H1 (cell line): Measurements from ENCODE around the gene CCDC8. TPM values are rescaled to one million over a fixed set of nuclear protein-coding genes. Genes with fewer than 3 reads are reported as not detected.

Source experiments
- CTCF ChIA-PET: fragments of 300-600 bp; sonication (Branson Sonifier 250); formaldehyde crosslinking; loops from one replicate; lab custom pipeline; 2021; ENCODE audit not compliant: partially characterized antibody; lab: Charles Lee
- POLR2A ChIA-PET: fragments of 300-600 bp; sonication (Branson Sonifier 250); formaldehyde crosslinking; loops from one replicate; lab custom pipeline; 2021; ENCODE audit warnings: inconsistent platforms; ENCODE audit not compliant: partially characterized antibody; lab: Charles Lee
- DNase-seq, 2 experiments: peaks; one replicate each; pipeline versions ENCODE4 v3.0.0 to v3.0.0-alpha.2; 2010 to 2022; ENCODE audit warnings: low spot score in 2 of 2, low read depth in 1 of 2, mixed read lengths in 1 of 2
- FAIRE-seq: peaks from 2 replicates; lab custom pipeline; 2011; peaks lifted over from hg19 to GRCh38; lab: Jason Lieb, UNC
- H2AFZ ChIP-seq: 2 replicates; pipeline ENCODE4 v1.8.1; 2012; ENCODE audit warnings: low read length, inconsistent platforms
- H2AK5ac ChIP-seq: 2 replicates; pipeline ENCODE4 v1.6.1; 2013; ENCODE audit warnings: low read depth, low read length
- H2BK120ac ChIP-seq: replicated peaks from 2 replicates; pipeline ENCODE3; 2013; ENCODE audit warnings: low read depth, low read length, inconsistent platforms
- H2BK12ac ChIP-seq: 2 replicates; pipeline ENCODE4 v1.6.1; 2013; ENCODE audit warnings: low read depth, low read length
- H2BK15ac ChIP-seq: 2 replicates; pipeline ENCODE4 v1.6.1; 2013; ENCODE audit warnings: low read length
- H2BK20ac ChIP-seq: 2 replicates; pipeline ENCODE4 v1.6.1; 2013; ENCODE audit warnings: low read length
- H2BK5ac ChIP-seq: 2 replicates; pipeline ENCODE4 v1.6.1; 2013; ENCODE audit warnings: low read depth, low read length
- H3K14ac ChIP-seq: 2 replicates; pipeline ENCODE4 v1.6.1; 2013; ENCODE audit warnings: inconsistent platforms; ENCODE audit not compliant: insufficient read length
- H3K18ac ChIP-seq: 2 replicates; pipeline ENCODE4 v1.6.1; 2013; ENCODE audit warnings: low read length; ENCODE audit errors: extremely low read depth
- H3K23ac ChIP-seq: 2 replicates; pipeline ENCODE4 v1.6.1; 2013; ENCODE audit warnings: inconsistent platforms; ENCODE audit not compliant: insufficient read length
- H3K23me2 ChIP-seq: 2 replicates; pipeline ENCODE4 v1.6.1; 2013; ENCODE audit warnings: low read depth, low read length
- H3K27ac ChIP-seq: 2 replicates; pipeline ENCODE4 v1.6.1; 2011; ENCODE audit warnings: low read depth, low read length, inconsistent platforms
- H3K27me3 ChIP-seq, 4 experiments: replicated peaks in 1 of 4; 1 replicate in 1 of 4; 2 replicates in 3 of 4; pipeline versions ENCODE4 v1.6.1 to v1.8.1; 2011 to 2013; ENCODE audit warnings: low read length in 3 of 4, mild to moderate bottlenecking in 3 of 4, inconsistent platforms in 2 of 4, mixed read lengths in 2 of 4, moderate library complexity in 1 of 4; ENCODE audit not compliant: control insufficient read depth in 3 of 4, insufficient read depth in 3 of 4; ENCODE audit errors: extremely low read depth in 1 of 4
- H3K36me3 ChIP-seq, 4 experiments: 2 replicates each; pipeline versions ENCODE4 v1.6.1 to v1.8.1; 2011 to 2013; ENCODE audit warnings: mild to moderate bottlenecking in 4 of 4, low read length in 3 of 4, moderate library complexity in 2 of 4, control low read depth in 1 of 4, inconsistent platforms in 1 of 4; ENCODE audit not compliant: insufficient read depth in 4 of 4, control insufficient read depth in 2 of 4
- H3K4ac ChIP-seq: replicated peaks from 2 replicates; pipeline ENCODE3; 2013; ENCODE audit warnings: low read length, low read depth, mixed read lengths, inconsistent platforms; ENCODE audit not compliant: insufficient read length
- H3K4me1 ChIP-seq, 4 experiments: replicated peaks in 1 of 4; 1 replicate in 1 of 4; 2 replicates in 3 of 4; pipeline versions ENCODE4 v1.6.1 to v1.8.1; 2011 to 2013; ENCODE audit warnings: low read length in 3 of 4, inconsistent platforms in 2 of 4, mixed read lengths in 1 of 4; ENCODE audit not compliant: insufficient read depth in 4 of 4, control insufficient read depth in 3 of 4
- H3K4me2 ChIP-seq, 2 experiments: 2 replicates each; pipeline versions ENCODE4 v1.6.1 to v1.8.1; 2011 to 2013; ENCODE audit warnings: low read depth in 2 of 2, low read length in 2 of 2, control low read depth in 1 of 2, inconsistent platforms in 1 of 2, mild to moderate bottlenecking in 1 of 2; ENCODE audit not compliant: insufficient read depth in 1 of 2
- H3K4me3 ChIP-seq, 4 experiments: fragments of 200-600, 300-600 bp in 1 of 4; sonication (generic), shearing (Covaris generic), sonication (Bioruptor Twin) in 1 of 4; 2 replicates each; pipeline versions ENCODE4 v1.5.1 to v1.8.1; 2011 to 2016; ENCODE audit warnings: low read length in 4 of 4, low read depth in 3 of 4, control low read depth in 2 of 4, inconsistent platforms in 2 of 4, mild to moderate bottlenecking in 2 of 4, mixed read lengths in 1 of 4, moderate library complexity in 1 of 4; ENCODE audit not compliant: insufficient read depth in 2 of 4; ENCODE audit errors: extremely low read depth in 1 of 4
- H3K56ac ChIP-seq: replicated peaks from 2 replicates; pipeline ENCODE3; 2013; ENCODE audit warnings: low read depth, mild to moderate bottlenecking, mixed read lengths, low read length, inconsistent platforms; ENCODE audit not compliant: insufficient read length
- H3K79me1 ChIP-seq: 2 replicates; pipeline ENCODE4 v1.6.1; 2013; ENCODE audit warnings: low read depth, low read length, control low read depth
- H3K79me2 ChIP-seq, 2 experiments: 2 replicates each; pipeline versions ENCODE4 v1.6.1 to v1.8.1; 2012 to 2013; ENCODE audit warnings: low read length in 2 of 2, mild to moderate bottlenecking in 2 of 2, inconsistent platforms in 1 of 2; ENCODE audit not compliant: insufficient read depth in 2 of 2, control insufficient read depth in 1 of 2
- H3K9ac ChIP-seq, 4 experiments: replicated peaks in 1 of 4; 1 replicate in 1 of 4; 2 replicates in 3 of 4; pipeline versions ENCODE4 v1.6.1 to v1.8.1; 2011 to 2013; ENCODE audit warnings: low read depth in 3 of 4, low read length in 3 of 4, control low read depth in 2 of 4, mild to moderate bottlenecking in 2 of 4, moderate library complexity in 2 of 4, inconsistent platforms in 1 of 4; ENCODE audit errors: extremely low read depth in 1 of 4
- H3K9me3 ChIP-seq, 2 experiments: 2 replicates each; pipeline versions ENCODE4 v1.6.1 to v1.8.1; 2012 to 2013; ENCODE audit warnings: mild to moderate bottlenecking in 2 of 2, moderate library complexity in 2 of 2, control low read depth in 1 of 2, inconsistent platforms in 1 of 2, low read depth in 1 of 2, low read length in 1 of 2, mixed read lengths in 1 of 2; ENCODE audit not compliant: insufficient read depth in 2 of 2
- H4K20me1 ChIP-seq, 2 experiments: replicated peaks in 1 of 2; 2 replicates each; pipeline versions ENCODE3 to v1.8.1; 2011 to 2013; ENCODE audit warnings: inconsistent platforms in 2 of 2, low read length in 2 of 2, mild to moderate bottlenecking in 1 of 2; ENCODE audit not compliant: insufficient read depth in 2 of 2, control insufficient read depth in 1 of 2
- H4K5ac ChIP-seq: 2 replicates; pipeline ENCODE4 v1.6.1; 2013; ENCODE audit warnings: low read length, low read depth, mixed read lengths, inconsistent platforms; ENCODE audit not compliant: insufficient read length
- H4K8ac ChIP-seq: 2 replicates; pipeline ENCODE4 v1.8.0; 2013; ENCODE audit warnings: mild to moderate bottlenecking, moderate library complexity, low read length, inconsistent platforms; ENCODE audit not compliant: insufficient read depth; ENCODE audit errors: extremely low read depth
- H4K91ac ChIP-seq: replicated peaks from 2 replicates; pipeline ENCODE3; 2013; ENCODE audit warnings: low read length, mixed read lengths, inconsistent platforms; ENCODE audit not compliant: insufficient read length
- ATF2 ChIP-seq: IDR thresholded peaks from 2 replicates; pipeline ENCODE4 v1.6.1; 2012; ENCODE audit warnings: low read length, inconsistent platforms
- CHD1 ChIP-seq: IDR thresholded peaks from 2 replicates; pipeline ENCODE4 v1.6.1; 2012; ENCODE audit warnings: low read depth, low read length, improper control_type of control experiment
- CREB1 ChIP-seq: IDR thresholded peaks from 2 replicates; pipeline ENCODE4 v1.6.1; 2012; ENCODE audit warnings: inconsistent platforms
- EP300 ChIP-seq, 2 experiments: IDR thresholded peaks; 1 replicate in 1 of 2; 2 replicates in 1 of 2; pipeline ENCODE4 v1.6.1; 2011 to 2012; ENCODE audit warnings: low read depth in 2 of 2, low read length in 2 of 2, mild to moderate bottlenecking in 2 of 2, borderline replicate concordance in 1 of 2, inconsistent platforms in 1 of 2, moderate library complexity in 1 of 2
- FOSL1 ChIP-seq: IDR thresholded peaks from 2 replicates; pipeline ENCODE4 v1.6.1; 2011; ENCODE audit warnings: mild to moderate bottlenecking, low read depth, low read length, moderate library complexity; ENCODE audit not compliant: insufficient read depth
- HDAC6 ChIP-seq: IDR thresholded peaks from one replicate; pipeline ENCODE4 v1.7.1; 2012; ENCODE audit warnings: low read depth, mild to moderate bottlenecking, inconsistent platforms, low read length, moderate library complexity
- POLR2A ChIP-seq, 2 experiments: IDR thresholded peaks; 1 replicate in 1 of 2; 2 replicates in 1 of 2; pipeline ENCODE4 v1.6.1; 2011; ENCODE audit warnings: low read depth in 2 of 2, low read length in 2 of 2, mild to moderate bottlenecking in 2 of 2; ENCODE audit errors: control extremely low read depth in 1 of 2
- SRF ChIP-seq: IDR thresholded peaks from 2 replicates; pipeline ENCODE4 v1.6.1; 2011; ENCODE audit warnings: mild to moderate bottlenecking, low read depth, low read length, moderate library complexity
- TAF7 ChIP-seq: optimal IDR thresholded peaks from 2 replicates; pipeline ENCODE3; 2011; ENCODE audit warnings: low read depth, mild to moderate bottlenecking, inconsistent platforms, low read length, moderate library complexity, borderline replicate concordance
- TCF12 ChIP-seq: IDR thresholded peaks from 2 replicates; pipeline ENCODE4 v1.6.1; 2011; ENCODE audit warnings: low read depth, mild to moderate bottlenecking, low read length
- USF2 ChIP-seq: IDR thresholded peaks from 2 replicates; pipeline ENCODE4 v1.6.1; 2011; ENCODE audit warnings: low read length, improper control_type of control experiment
- WGBS, 2 experiments: shearing (Covaris generic) in 1 of 2; methylation state at CpG; one replicate each; pipeline versions ENCODE4 v1.1.6 to v1.1.7; 2013 to 2015; ENCODE audit warnings: low lambda C conversion rate in 2 of 2, mixed read lengths in 2 of 2, inconsistent platforms in 1 of 2, low coverage in 1 of 2, missing lambda C conversion rate in 1 of 2; ENCODE audit not compliant: insufficient replicate concordance in 2 of 2, insufficient coverage in 1 of 2, insufficient read length in 1 of 2; ENCODE audit errors: extremely low coverage in 1 of 2, missing lambda C conversion rate in 1 of 2; 5-methylcytosine and 5-hydroxymethylcytosine counted together
- polyA plus RNA-seq, 7 experiments: library from polyadenylated mRNA; depleted of rRNA in 3 of 7; stranded (reverse) in 5 of 7; unstranded in 2 of 7; fragments of >200 nt in 5 of 7; fragments of 200-250 nt in 2 of 7; gene quantifications; 1 replicate in 5 of 7; 2 replicates in 1 of 7; 4 replicates in 1 of 7; pipeline versions ENCODE4 v1.2.1 to v1.2.3, GENCODE V29; 2011 to 2013; ENCODE audit warnings: missing spikeins in 2 of 7, mixed read lengths in 2 of 7
- total RNA-seq: library from RNA; stranded (reverse); fragmentation: NEBNext Ultra II Directional; extraction: Animal tissue kit (Norgen Biotek cat#: 25700); gene quantifications from 2 replicates; pipeline ENCODE4 v1.2.1, GENCODE V29; 2021

The CCDC8 gene
- total and polyA plus RNA-seq, 2 of the 8 experiments (the other 6 are each of a cell fraction or from before 2014, with no cell fraction given), result 4.9 to 13.6 TPM

DNA sequence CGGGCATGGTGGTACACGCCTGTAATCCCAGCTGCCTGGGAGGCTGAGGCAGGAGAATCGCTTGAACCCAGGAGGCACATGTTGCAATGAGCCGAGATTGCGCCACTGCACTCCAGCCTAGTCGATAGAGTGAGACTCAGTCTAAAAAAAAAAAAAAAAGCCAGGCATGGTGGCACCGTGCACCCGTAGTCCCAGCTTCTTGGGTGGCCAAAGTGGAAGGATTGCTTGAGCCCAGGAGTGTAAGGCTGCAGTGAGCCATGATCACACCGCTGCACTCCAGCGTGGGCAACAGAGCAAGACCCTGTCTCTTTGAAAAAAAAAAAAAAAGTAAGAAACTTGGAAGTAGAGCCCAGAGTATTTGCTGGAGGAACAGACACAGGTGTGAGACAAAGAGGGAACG lies 27.7 kb downstream of the CCDC8 start:
- Histone ChIP-seq H3K79me2 (0 out of 4 replicates have a peak, but pooled peaks cover 0 to 5% of the 10 kb centered on the region in 2 experiments), H3K4me2 (no peak overlapping the region), H2BK120ac (no peak overlapping the region), H3K18ac (no peak overlapping the region), H4K20me1 (peaks cover 2 to 11% of the 10 kb centered on the region in 2 experiments), H2AFZ (no peak overlapping the region), H3K9me3 (no peaks in the 10 kb centered on the region; a peak in 1 of 4 replicates), H4K91ac (no peak overlapping the region), H3K4me3 (no peak overlapping the region), H3K56ac (no peak overlapping the region), H3K23ac (no peak overlapping the region), H2AK5ac (no peak overlapping the region), H2BK15ac (no peak overlapping the region), H2BK5ac (no peak overlapping the region), H3K14ac (no peak overlapping the region), H3K4me1 (peaks cover 0 to 2% (median 0%) of the 10 kb centered on the region in 4 experiments; a peak in 2 of 7 replicates), H4K5ac (no peak overlapping the region), H3K27ac (no peak overlapping the region), H3K36me3 (peaks cover 14 to 64% (median 52%) of the 10 kb centered on the region in 4 experiments; a peak in 6 of 8 replicates), H3K9ac (no peak overlapping the region), H3K23me2 (no peaks in the 10 kb centered on the region), H2BK12ac (no peak overlapping the region), H3K79me1 (peaks cover 3% of the 10 kb centered on the region; the same call in 1 of the 2 replicates), H4K8ac (no peak overlapping the region), H2BK20ac (no peak overlapping the region), H3K4ac (no peak overlapping the region), H3K27me3 (no peaks in the 10 kb centered on the region)
- POLR2A ChIA-PET, result interaction anchor here (1.5 kb wide), 1 partner anchor 9 kb away, joined by 3 read pairs; no protein-coding TSS in a partner anchor
- 79% methylated on average over 7 of the region's 11 CpGs; no CpG with 5 or more reads in 1 of the 2 experiments for WGBS, 2 experiments
- CTCF ChIA-PET, result interaction anchor here (0.5 to 3.6 kb wide), 7 partner anchors 9 to 122 kb away, joined by 3 to 19 read pairs (median 7); partner anchors contain the start of gene PPP5C
- no peak for DNase-seq
- no peak for FAIRE-seq
- TF ChIP-seq TCF12 (no peak), EP300 (IDR thresholded peaks at IDR 0.05; ENCODE audit: borderline replicate concordance in 1 of 2, low read depth in 2 of 2, low read length in 2 of 2) (no peak), TAF7 (no peak), CHD1 (no peak), ATF2 (no peak), USF2 (no peak), FOSL1 (no peak), CREB1 (no peak), HDAC6 (no peak), SRF (no peak), POLR2A (IDR thresholded peaks at IDR 0.05; ENCODE audit: control extremely low read depth in 1 of 2, low read depth in 2 of 2, low read length in 2 of 2) (no peak)
